Measurements from ENCODE around the gene AAGAB.

AAGAB gene

DNA sequence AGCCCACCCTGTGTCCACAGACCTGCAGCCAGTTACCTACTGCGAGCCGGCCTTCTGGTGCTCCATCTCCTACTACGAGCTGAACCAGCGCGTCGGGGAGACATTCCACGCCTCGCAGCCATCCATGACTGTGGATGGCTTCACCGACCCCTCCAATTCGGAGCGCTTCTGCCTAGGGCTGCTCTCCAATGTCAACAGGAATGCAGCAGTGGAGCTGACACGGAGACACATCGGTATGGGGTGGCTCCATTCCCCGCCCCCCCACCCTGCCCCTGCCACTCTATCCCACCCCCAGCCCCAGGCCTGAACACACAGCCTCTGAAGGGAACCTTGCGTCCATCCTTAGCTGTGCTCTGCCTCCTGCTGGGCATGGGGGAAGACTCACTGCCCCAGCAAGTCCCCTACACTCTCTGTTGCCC is 73.2 kb downstream of the AAGAB start:
- H3K36me3 ChIP-seq (ENCODE audit: low read length): no peaks in the 10 kb centered on the region
- H3K79me2 ChIP-seq (ENCODE audit: insufficient read depth, low read length): no peaks in the 10 kb centered on the region
- H3K27ac ChIP-seq (ENCODE audit: low read depth, low read length): no peak overlapping the region
- no peaks in the 10 kb centered on the region for H3K9me3 ChIP-seq (ENCODE audit: insufficient read depth, low read length)
- TF ChIP-seq EZH2phosphoT487 (conservative IDR thresholded peaks at IDR 0.05; ENCODE audit: low read length): no peak
- TF ChIP-seq, protein P1, sequence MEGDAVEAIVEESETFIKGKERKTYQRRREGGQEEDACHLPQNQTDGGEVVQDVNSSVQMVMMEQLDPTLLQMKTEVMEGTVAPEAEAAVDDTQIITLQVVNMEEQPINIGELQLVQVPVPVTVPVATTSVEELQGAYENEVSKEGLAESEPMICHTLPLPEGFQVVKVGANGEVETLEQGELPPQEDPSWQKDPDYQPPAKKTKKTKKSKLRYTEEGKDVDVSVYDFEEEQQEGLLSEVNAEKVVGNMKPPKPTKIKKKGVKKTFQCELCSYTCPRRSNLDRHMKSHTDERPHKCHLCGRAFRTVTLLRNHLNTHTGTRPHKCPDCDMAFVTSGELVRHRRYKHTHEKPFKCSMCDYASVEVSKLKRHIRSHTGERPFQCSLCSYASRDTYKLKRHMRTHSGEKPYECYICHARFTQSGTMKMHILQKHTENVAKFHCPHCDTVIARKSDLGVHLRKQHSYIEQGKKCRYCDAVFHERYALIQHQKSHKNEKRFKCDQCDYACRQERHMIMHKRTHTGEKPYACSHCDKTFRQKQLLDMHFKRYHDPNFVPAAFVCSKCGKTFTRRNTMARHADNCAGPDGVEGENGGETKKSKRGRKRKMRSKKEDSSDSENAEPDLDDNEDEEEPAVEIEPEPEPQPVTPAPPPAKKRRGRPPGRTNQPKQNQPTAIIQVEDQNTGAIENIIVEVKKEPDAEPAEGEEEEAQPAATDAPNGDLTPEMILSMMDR (IDR thresholded peaks at IDR 0.05; ENCODE audit: insufficient read depth, low read length, poor library complexity, severe bottlenecking): no peak
- H3K27me3 ChIP-seq (ENCODE audit: low read length): no peaks in the 10 kb centered on the region
- H4K20me1 ChIP-seq (ENCODE audit: low read depth, low read length): no peaks in the 10 kb centered on the region
- H3K9me2 ChIP-seq (replicated peaks; ENCODE audit: insufficient read depth, low read length): no peaks in the 10 kb centered on the region
- H3K9ac ChIP-seq (ENCODE audit: low read length): no peak overlapping the region
- no peaks in the 10 kb centered on the region for H3F3A ChIP-seq (ENCODE audit: insufficient read depth)
- H3K4me2 ChIP-seq (ENCODE audit: low read depth, low read length, poor library complexity, severe bottlenecking): no peak overlapping the region
- no peak overlapping the region for H2AFZ ChIP-seq (ENCODE audit: low read depth, low read length, severe bottlenecking)
- H3K4me3 ChIP-seq (ENCODE audit: insufficient read depth, low read length, poor library complexity, severe bottlenecking): no peak overlapping the region

DNA sequence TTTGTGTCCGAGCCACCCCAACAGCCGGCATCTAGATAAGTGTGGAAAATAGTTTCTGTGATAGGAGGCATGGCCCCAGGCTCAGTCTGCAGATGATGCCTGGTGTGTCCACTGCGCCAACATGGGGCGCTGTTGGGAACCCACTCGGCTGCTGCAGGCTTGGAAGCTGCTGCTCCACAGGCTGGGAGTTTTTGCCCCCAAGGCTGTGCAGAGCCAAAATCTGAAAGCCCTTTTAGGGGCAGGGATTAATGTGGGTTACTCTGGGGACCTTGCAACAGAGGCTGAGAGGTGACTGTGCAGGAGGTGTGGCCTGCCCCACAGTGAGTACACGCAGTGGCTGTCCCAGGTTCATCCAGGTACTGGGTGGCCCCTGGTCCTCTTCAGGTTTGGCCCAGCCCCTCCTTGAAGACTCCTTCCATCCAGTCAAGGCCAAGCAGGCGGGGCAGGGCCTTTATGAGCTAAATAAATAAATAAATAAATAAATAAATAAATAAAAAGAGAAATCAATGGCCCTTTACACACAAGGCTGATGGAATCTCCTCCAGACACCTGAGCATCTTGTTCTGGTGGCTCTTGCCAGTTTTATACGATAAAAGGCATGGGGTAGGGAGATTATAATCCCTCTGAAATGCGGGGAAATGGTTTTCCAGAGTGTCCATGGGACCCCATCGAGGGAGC is 73.8 kb downstream of the AAGAB start:
- Histone ChIP-seq H3K4me3 (ENCODE audit: insufficient read depth, low read length, poor library complexity, severe bottlenecking) (no peak overlapping the region), H4K20me1 (ENCODE audit: low read depth, low read length) (no peaks in the 10 kb centered on the region), H3F3A (ENCODE audit: insufficient read depth) (no peaks in the 10 kb centered on the region), H3K4me2 (ENCODE audit: low read depth, low read length, poor library complexity, severe bottlenecking) (no peak overlapping the region), H3K27me3 (ENCODE audit: low read length) (no peaks in the 10 kb centered on the region), H3K36me3 (ENCODE audit: low read length) (no peaks in the 10 kb centered on the region), H3K79me2 (ENCODE audit: insufficient read depth, low read length) (no peaks in the 10 kb centered on the region), H3K9me3 (ENCODE audit: insufficient read depth, low read length) (no peaks in the 10 kb centered on the region), H3K27ac (ENCODE audit: low read depth, low read length) (no peak overlapping the region), H3K9me2 (replicated peaks; ENCODE audit: insufficient read depth, low read length) (no peaks in the 10 kb centered on the region), H3K9ac (ENCODE audit: low read length) (no peak overlapping the region), H2AFZ (ENCODE audit: low read depth, low read length, severe bottlenecking) (no peak overlapping the region)
- TF ChIP-seq, protein P1 (IDR thresholded peaks at IDR 0.05; ENCODE audit: insufficient read depth, low read length, poor library complexity, severe bottlenecking): no peak
- no peak for TF ChIP-seq EZH2phosphoT487 (conservative IDR thresholded peaks at IDR 0.05; ENCODE audit: low read length)

DNA sequence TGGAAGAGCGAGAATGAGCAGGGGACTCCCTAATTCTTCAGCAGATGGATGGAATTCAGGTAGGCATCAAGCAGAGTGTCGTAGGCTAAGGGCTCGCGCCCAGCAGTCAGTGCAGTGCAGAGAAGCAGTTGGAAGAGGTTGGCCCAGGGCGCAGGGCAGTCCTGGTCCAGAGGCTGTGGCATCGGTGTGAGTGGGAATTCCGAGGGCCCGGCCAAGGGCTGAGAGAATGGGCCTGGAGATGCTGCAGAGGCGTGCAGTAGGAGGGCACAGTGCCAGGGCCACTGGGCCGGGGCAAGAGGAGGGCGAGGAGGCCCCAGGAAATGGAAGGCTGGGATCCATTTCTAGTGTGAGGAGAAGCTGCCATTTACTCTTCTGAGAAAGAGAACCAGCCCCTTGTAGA is 74.4 kb downstream of the AAGAB start:
- TF ChIP-seq, protein P1 (IDR thresholded peaks at IDR 0.05; ENCODE audit: insufficient read depth, low read length, poor library complexity, severe bottlenecking): no peak
- TF ChIP-seq EZH2phosphoT487 (conservative IDR thresholded peaks at IDR 0.05; ENCODE audit: low read length): no peak
- Histone ChIP-seq H3K79me2 (ENCODE audit: insufficient read depth, low read length) (no peaks in the 10 kb centered on the region), H3K27ac (ENCODE audit: low read depth, low read length) (no peak overlapping the region), H2AFZ (ENCODE audit: low read depth, low read length, severe bottlenecking) (no peak overlapping the region), H3K9me2 (replicated peaks; ENCODE audit: insufficient read depth, low read length) (no peaks in the 10 kb centered on the region), H3K36me3 (ENCODE audit: low read length) (no peaks in the 10 kb centered on the region), H3K27me3 (ENCODE audit: low read length) (no peaks in the 10 kb centered on the region), H3F3A (ENCODE audit: insufficient read depth) (no peaks in the 10 kb centered on the region), H4K20me1 (ENCODE audit: low read depth, low read length) (no peaks in the 10 kb centered on the region), H3K4me2 (ENCODE audit: low read depth, low read length, poor library complexity, severe bottlenecking) (no peak overlapping the region), H3K4me3 (ENCODE audit: insufficient read depth, low read length, poor library complexity, severe bottlenecking) (no peak overlapping the region), H3K9me3 (ENCODE audit: insufficient read depth, low read length) (no peaks in the 10 kb centered on the region), H3K9ac (ENCODE audit: low read length) (no peak overlapping the region)

Measured in SU-DHL-6 (cell line).